Spleen (tissue), 11 donors: ENCODE results near the gene CD99. TPM values are rescaled to one million over a fixed set of nuclear protein-coding genes. Genes with fewer than 3 reads are reported as not detected.

Experiments used
- DNase-seq: peaks from one replicate; pipeline ENCODE4 v3.0.0-alpha.2; 2020
- H3K27ac ChIP-seq, 8 donors: fragments of 200-600 bp; sonication (generic) in 7 of 8; 1 replicate in 4 of 8; 2 replicates in 4 of 8; pipeline versions ENCODE4 v1.5.0 to v1.8.0; 2016 to 2021; ENCODE audit warnings: inconsistent platforms in 4 of 8, mild to moderate bottlenecking in 4 of 8, moderate library complexity in 1 of 8
- H3K27me3 ChIP-seq, 7 donors: fragments of 200-600 bp; sonication (generic) in 6 of 7; replicated peaks in 1 of 7; 1 replicate in 4 of 7; 2 replicates in 3 of 7; pipeline versions ENCODE4 v1.5.0 to v1.8.0; 2016 to 2021; ENCODE audit warnings: inconsistent platforms in 3 of 7, mild to moderate bottlenecking in 1 of 7
- H3K36me3 ChIP-seq, 6 donors: fragments of 200-600 bp; sonication (generic) in 5 of 6; 1 replicate in 4 of 6; 2 replicates in 2 of 6; pipeline versions ENCODE4 v1.5.0 to v1.8.0; 2016 to 2021; ENCODE audit warnings: inconsistent platforms in 2 of 6
- H3K4me1 ChIP-seq, 6 donors: fragments of 200-600 bp; sonication (generic) in 5 of 6; 1 replicate in 3 of 6; 2 replicates in 3 of 6; pipeline versions ENCODE4 v1.5.0 to v1.8.0; 2016 to 2021; ENCODE audit warnings: inconsistent platforms in 3 of 6
- H3K4me3 ChIP-seq, 8 donors: fragments of 200-600 bp; sonication (generic) in 7 of 8; 1 replicate in 4 of 8; 2 replicates in 4 of 8; pipeline versions ENCODE4 v1.5.0 to v1.8.0; 2016 to 2021; ENCODE audit warnings: inconsistent platforms in 4 of 8, mild to moderate bottlenecking in 4 of 8, moderate library complexity in 2 of 8
- H3K9me3 ChIP-seq, 8 donors: fragments of 200-600 bp; sonication (generic) in 7 of 8; 1 replicate in 4 of 8; 2 replicates in 4 of 8; pipeline versions ENCODE4 v1.5.0 to v1.8.0; 2016 to 2021; ENCODE audit warnings: inconsistent platforms in 4 of 8
- CTCF ChIP-seq, 11 experiments: fragments of 200-600 bp in 7 of 11; fragments of 450-650 bp in 4 of 11; sonication (generic) in 4 of 11; IDR thresholded peaks in 8 of 11; conservative IDR thresholded peaks in 3 of 11; 1 replicate in 7 of 11; 2 replicates in 4 of 11; pipeline versions ENCODE4 v1.4.0 to v1.8.0; 2016 to 2021; ENCODE audit warnings: antibody characterized with exemption in 11 of 11, inconsistent platforms in 4 of 11, mild to moderate bottlenecking in 1 of 11
- POLR2A ChIP-seq, 3 donors: fragments of 450-650 bp; IDR thresholded peaks; one replicate each; pipeline ENCODE4 v1.5.1; 2017; ENCODE audit warnings: antibody characterized with exemption in 3 of 3, mild to moderate bottlenecking in 1 of 3
- POLR2AphosphoS5 ChIP-seq, 3 donors: sonication (generic); formaldehyde crosslinking; IDR thresholded peaks; one replicate each; pipeline ENCODE4 v1.5.1; 2017; ENCODE audit warnings: antibody characterized with exemption in 3 of 3
- WGBS, 5 donors: extraction: QIAGEN DNeasy Blood & Tissue Kit in 3 of 5; methylation state at CpG; one replicate each; pipeline versions ENCODE4 v1.1.5 to v1.1.7; 2013 to 2018; 5-methylcytosine and 5-hydroxymethylcytosine counted together
- intact Hi-C: fragments of 100-400 bp; cut with DNase I; formaldehyde crosslinking; loops from one replicate; pipeline ENCODE4 v1.15.0; 2023; ENCODE audit warnings: low total_unique reads
- polyA plus RNA-seq, 3 donors: library from polyadenylated mRNA; stranded (reverse); fragments of 200-250 nt; gene quantifications; one replicate each; pipeline ENCODE4 v1.2.1, GENCODE V29; 2013
- total RNA-seq, 7 donors: library from RNA; depleted of rRNA in 3 of 7; stranded (reverse); fragments of >200 nt in 3 of 7; fragmentation: NEBNext Ultra II Directional in 4 of 7; extraction: Animal tissue kit (Norgen Biotek cat#: 25700) in 4 of 7; gene quantifications; one replicate each; pipeline versions ENCODE4 v1.1.0 to v1.2.1, GENCODE V29; 2016 to 2021
- donor health status: healthy with polysubstance abuse.
- donor health status: DM: no; HTN: no; CAD: no; lungs with moderate emphysema.
- donor health status: DM: no; HTN: no; CAD: no.
- donor health status: Bipolar disorder and iron deficiency.
- donor health status: healthy.
- donor health status: DM: no; HTN: no; CAD: no.
- donor health status: DM: yes; HTN: yes; CAD: no.

The CD99 gene
- total and polyA plus RNA-seq, 10 donors: 101 to 316 (median 181) TPM

- peak; percentile 51 for DNase-seq
- no peak for TF ChIP-seq POLR2AphosphoS5 (IDR thresholded peaks at IDR 0.05)
- no peak for TF ChIP-seq CTCF (IDR thresholded peaks at IDR 0.05 in 8 of 11, conservative IDR thresholded peaks at IDR 0.05 in 3 of 11)
- TF ChIP-seq POLR2A (IDR thresholded peaks at IDR 0.05): no peak
- 79 to 88% (median 82%) methylated on average over 9 of the region's 9 CpGs for WGBS, 5 donors
- Histone ChIP-seq H3K27ac (peak overlapping the region in 5 of 8 donors; percentile 55 to 69 (median 65)), H3K4me3 (peak overlapping the region in 1 of 8 donors; percentile 42), H3K9me3 (no peaks in the 10 kb centered on the region), H3K36me3 (peaks cover 0 to 33% (median 3%) of the 10 kb centered on the region in 6 donors), H3K4me1 (peaks cover 41 to 97% (median 73%) of the 10 kb centered on the region in 6 donors), H3K27me3 (no peaks in the 10 kb centered on the region)
- intact Hi-C loops: no loop called here
Measured at GRCh38 chrX:2709556-2709955, 18.5 kb downstream of the CD99 start.

DNA sequence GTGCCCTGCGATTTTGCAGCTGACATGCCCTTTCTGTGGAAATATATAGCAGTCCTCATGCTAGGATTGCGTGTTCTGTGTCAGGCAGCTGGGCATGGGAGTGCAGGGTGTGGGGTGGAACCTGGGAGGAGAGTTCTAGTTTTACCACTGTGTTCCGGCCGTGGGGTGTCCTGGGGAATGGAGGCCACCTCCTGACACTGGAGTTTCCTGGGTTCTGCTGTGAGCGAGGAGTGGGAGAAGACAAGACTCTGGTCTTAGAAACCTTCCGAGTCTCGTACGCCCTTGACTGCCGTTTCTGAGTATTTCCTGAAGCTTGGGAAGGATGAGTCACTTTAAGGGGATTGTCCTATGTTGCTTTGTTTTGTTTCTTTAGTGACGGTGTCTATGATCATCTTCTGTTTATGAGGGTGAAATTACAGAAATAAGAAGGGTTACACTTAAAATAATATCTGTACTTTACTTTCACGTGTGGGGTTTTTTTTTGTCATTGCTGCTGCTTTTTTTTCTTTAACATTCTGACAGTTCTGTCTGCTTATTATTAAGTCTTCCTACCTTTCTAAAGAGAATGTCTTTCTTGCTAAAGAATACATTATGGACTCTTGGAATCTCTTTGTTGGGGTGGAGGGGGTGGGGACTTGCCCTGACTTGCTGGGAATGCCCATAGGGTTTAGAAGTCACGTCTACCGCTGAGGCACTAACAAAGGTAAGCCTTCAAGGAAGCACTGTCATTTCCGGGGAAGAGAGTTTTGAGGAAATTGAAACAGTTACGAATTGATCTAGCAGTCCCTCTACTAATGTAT lies 19.1 kb downstream of the CD99 start:
- Histone ChIP-seq H3K9me3 (no peaks in the 10 kb centered on the region), H3K27ac (peak overlapping the region in 5 of 8 donors; percentile 55 to 69 (median 65)), H3K4me3 (peak overlapping the region in 2 of 8 donors; percentile 6 to 42), H3K36me3 (peaks cover 0 to 40% (median 7%) of the 10 kb centered on the region in 6 donors), H3K27me3 (no peaks in the 10 kb centered on the region), H3K4me1 (peaks cover 41 to 97% (median 66%) of the 10 kb centered on the region in 6 donors)
- WGBS, 5 donors: 7 to 19% (median 17%) methylated on average over 15 of the region's 15 CpGs
- intact Hi-C loops: no loop called here
- no peak for TF ChIP-seq POLR2A (IDR thresholded peaks at IDR 0.05)
- peak; percentile 44 for DNase-seq

- peaks cover 38 to 85% (median 54%) of the 10 kb centered on the region in 6 donors for H3K4me1 ChIP-seq
Measured at GRCh38 chrX:2711441-2711840, 20.3 kb downstream of the CD99 start.

GRCh38 chrX:2712428-2712827 lies 21.3 kb downstream of the CD99 start:
- no peak overlapping the region for H3K4me3 ChIP-seq
- TF ChIP-seq POLR2AphosphoS5 (IDR thresholded peaks at IDR 0.05): no peak
- TF ChIP-seq POLR2A (IDR thresholded peaks at IDR 0.05): no peak
- H3K36me3 ChIP-seq: peaks cover 0 to 57% (median 14%) of the 10 kb centered on the region in 6 donors
- peaks cover 30 to 75% (median 44%) of the 10 kb centered on the region in 6 donors for H3K4me1 ChIP-seq
- H3K27ac ChIP-seq: no peak overlapping the region
- intact Hi-C loops: no loop called here
- no peaks in the 10 kb centered on the region for H3K9me3 ChIP-seq
- H3K27me3 ChIP-seq: no peaks in the 10 kb centered on the region
- DNase-seq: no peak
- 88 to 95% (median 93%) methylated on average over 9 of the region's 9 CpGs for WGBS, 5 donors

More at GRCh38 chrX:2711441-2711840, 20.3 kb downstream of the CD99 start:
- no peaks in the 10 kb centered on the region for H3K27me3 ChIP-seq
- H3K9me3 ChIP-seq: no peaks in the 10 kb centered on the region
- peaks cover 0 to 48% (median 10%) of the 10 kb centered on the region in 6 donors for H3K36me3 ChIP-seq
- WGBS, 5 donors: 93 to 100% (median 96%) methylated on average over 2 of the region's 2 CpGs
- intact Hi-C loops: no loop called here
- H3K4me3 ChIP-seq: no peak overlapping the region
- TF ChIP-seq POLR2A (IDR thresholded peaks at IDR 0.05): no peak
- TF ChIP-seq POLR2AphosphoS5 (IDR thresholded peaks at IDR 0.05): no peak
- no peak for TF ChIP-seq CTCF (IDR thresholded peaks at IDR 0.05 in 8 of 11, conservative IDR thresholded peaks at IDR 0.05 in 3 of 11)
- H3K27ac ChIP-seq: no peak overlapping the region
- no peak for DNase-seq
